ENCODE measurements around the gene RHOV.
A peak's percentile ranks its signal among the peaks of the same experiment; 100 is the strongest.

The RHOV gene

GRCh38 chr15:40889112-40889511 lies 15.1 kb upstream of the RHOV start:
- H3K27me3 ChIP-seq (ENCODE audit: low read depth, low read length), result no peaks in the 10 kb centered on the region
- no peak overlapping the region for H3K4me3 ChIP-seq (ENCODE audit: low read depth in 1 of 2, low read length in 2 of 2)
- no peaks in the 10 kb centered on the region for H3K36me3 ChIP-seq (ENCODE audit: control insufficient read depth in 1 of 2, insufficient read depth in 2 of 2, low read length in 2 of 2)
- no peaks in the 10 kb centered on the region for H3K9me3 ChIP-seq (ENCODE audit: control insufficient read depth in 1 of 2, low read length in 2 of 2)
- no peak overlapping the region for H3K27ac ChIP-seq (ENCODE audit: low read length)
- H3K4me1 ChIP-seq (ENCODE audit: control insufficient read depth in 1 of 2, insufficient read depth in 2 of 2, low read length in 2 of 2), result peaks cover 0 to 5% of the 10 kb centered on the region in 2 donors

DNA sequence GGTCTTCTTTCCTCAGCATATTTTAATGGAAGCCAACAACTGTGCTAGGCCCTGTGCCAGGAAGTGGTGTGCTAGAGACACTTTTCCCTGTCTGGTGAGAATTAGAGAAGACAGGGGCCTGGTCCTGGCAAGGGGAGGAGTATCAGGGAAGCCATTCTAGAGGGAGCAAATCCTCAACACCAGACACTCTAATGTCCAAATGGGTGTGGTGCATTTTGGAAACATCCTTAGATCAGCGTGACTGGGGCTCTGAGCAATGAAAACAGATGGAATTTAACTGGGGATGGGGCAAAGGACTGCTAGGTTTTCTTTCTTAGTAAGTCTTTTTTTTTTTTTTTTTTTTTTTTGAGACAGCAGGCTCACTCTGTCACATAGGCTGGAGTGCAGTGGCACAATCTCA lies 12.6 kb upstream of the RHOV start:
- no peak overlapping the region for H3K4me3 ChIP-seq (ENCODE audit: low read depth in 1 of 2, low read length in 2 of 2)
- H3K27ac ChIP-seq (ENCODE audit: low read length), result no peak overlapping the region
- H3K4me1 ChIP-seq (ENCODE audit: control insufficient read depth in 1 of 2, insufficient read depth in 2 of 2, low read length in 2 of 2), result no peaks in the 10 kb centered on the region
- H3K27me3 ChIP-seq (ENCODE audit: low read depth, low read length), result no peaks in the 10 kb centered on the region
- H3K9me3 ChIP-seq (ENCODE audit: control insufficient read depth in 1 of 2, low read length in 2 of 2), result peaks cover 0 to 2% of the 10 kb centered on the region in 2 donors
- H3K36me3 ChIP-seq (ENCODE audit: control insufficient read depth in 1 of 2, insufficient read depth in 2 of 2, low read length in 2 of 2), result no peaks in the 10 kb centered on the region

DNA sequence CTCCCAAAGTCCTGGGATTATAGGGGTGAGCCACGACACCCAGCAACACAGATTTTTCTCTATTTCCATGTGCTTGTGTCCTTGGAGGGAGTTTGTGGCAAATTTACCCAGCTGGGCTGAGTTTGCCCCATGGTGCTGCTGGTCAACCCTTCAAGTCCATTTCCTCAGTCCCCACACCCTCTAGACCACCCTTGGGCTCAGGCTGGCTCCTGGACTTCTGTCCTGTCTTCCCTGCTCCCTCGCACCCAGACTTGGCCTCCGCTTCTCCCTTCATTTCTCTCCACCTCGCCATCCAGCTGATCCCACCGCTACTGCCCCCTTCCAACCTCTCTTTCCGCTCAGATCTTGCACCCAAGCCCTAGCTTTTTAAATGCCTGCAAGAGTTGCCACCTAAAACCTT lies 7.3 kb upstream of the RHOV start:
- Histone ChIP-seq H3K9me3 (ENCODE audit: control insufficient read depth in 1 of 2, low read length in 2 of 2) (peaks cover 0 to 2% of the 10 kb centered on the region in 2 donors), H3K27ac (ENCODE audit: low read length) (no peak overlapping the region), H3K4me1 (ENCODE audit: control insufficient read depth in 1 of 2, insufficient read depth in 2 of 2, low read length in 2 of 2) (no peaks in the 10 kb centered on the region), H3K36me3 (ENCODE audit: control insufficient read depth in 1 of 2, insufficient read depth in 2 of 2, low read length in 2 of 2) (no peaks in the 10 kb centered on the region), H3K4me3 (ENCODE audit: low read depth in 1 of 2, low read length in 2 of 2) (no peak overlapping the region), H3K27me3 (ENCODE audit: low read depth, low read length) (no peaks in the 10 kb centered on the region)

DNA sequence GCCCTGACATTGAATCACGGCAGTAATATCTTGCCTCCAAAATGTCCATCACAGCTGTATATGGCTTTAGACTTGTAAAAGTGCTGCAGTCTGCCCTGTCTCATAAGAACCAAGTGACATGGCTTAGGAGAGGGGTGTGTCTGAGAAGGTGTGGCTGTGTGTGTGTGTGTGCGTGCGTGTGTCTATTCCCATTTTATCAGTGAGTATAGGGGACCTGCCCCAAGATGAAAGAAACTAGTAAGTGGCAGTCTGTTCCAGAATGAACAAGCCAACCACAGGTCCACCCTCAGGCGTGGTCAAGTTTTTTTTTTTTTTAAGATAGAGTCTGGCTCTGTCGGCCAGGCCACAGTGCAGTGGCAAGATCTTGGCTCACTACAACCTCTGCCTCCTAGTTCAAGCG lies 5.6 kb upstream of the RHOV start:
- H3K9me3 ChIP-seq (ENCODE audit: control insufficient read depth in 1 of 2, low read length in 2 of 2), result peaks cover 0 to 2% of the 10 kb centered on the region in 2 donors
- no peaks in the 10 kb centered on the region for H3K27me3 ChIP-seq (ENCODE audit: low read depth, low read length)
- no peaks in the 10 kb centered on the region for H3K4me1 ChIP-seq (ENCODE audit: control insufficient read depth in 1 of 2, insufficient read depth in 2 of 2, low read length in 2 of 2)
- no peak overlapping the region for H3K4me3 ChIP-seq (ENCODE audit: low read depth in 1 of 2, low read length in 2 of 2)
- H3K36me3 ChIP-seq (ENCODE audit: control insufficient read depth in 1 of 2, insufficient read depth in 2 of 2, low read length in 2 of 2), result no peaks in the 10 kb centered on the region
- no peak overlapping the region for H3K27ac ChIP-seq (ENCODE audit: low read length)

DNA sequence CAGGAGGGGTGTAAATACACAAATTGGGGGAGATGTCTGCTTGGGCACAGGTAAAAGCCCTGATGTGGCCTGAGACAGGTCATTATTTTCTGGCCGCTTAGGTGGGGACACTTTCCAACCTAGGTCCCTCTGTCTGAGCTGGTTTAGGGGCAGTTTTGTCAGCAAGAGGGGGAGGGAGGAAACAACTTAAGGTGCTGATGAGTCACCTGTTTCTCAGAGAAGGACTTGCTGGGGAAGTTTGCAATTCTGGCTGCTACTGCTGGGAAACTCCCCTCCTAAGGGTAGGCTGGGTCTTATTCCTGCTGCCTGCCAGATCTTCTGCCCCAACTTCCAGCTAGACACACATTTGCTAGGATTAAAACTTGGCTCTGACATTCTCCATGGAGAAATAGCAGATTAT lies 4.8 kb upstream of the RHOV start:
- no peaks in the 10 kb centered on the region for H3K36me3 ChIP-seq (ENCODE audit: control insufficient read depth in 1 of 2, insufficient read depth in 2 of 2, low read length in 2 of 2)
- no peak overlapping the region for H3K4me3 ChIP-seq (ENCODE audit: low read depth in 1 of 2, low read length in 2 of 2)
- no peak overlapping the region for H3K27ac ChIP-seq (ENCODE audit: low read length)
- H3K27me3 ChIP-seq (ENCODE audit: low read depth, low read length), result no peaks in the 10 kb centered on the region
- H3K4me1 ChIP-seq (ENCODE audit: control insufficient read depth in 1 of 2, insufficient read depth in 2 of 2, low read length in 2 of 2), result peaks cover 0 to 5% of the 10 kb centered on the region in 2 donors
- H3K9me3 ChIP-seq (ENCODE audit: control insufficient read depth in 1 of 2, low read length in 2 of 2), result peaks cover 0 to 2% of the 10 kb centered on the region in 2 donors

DNA sequence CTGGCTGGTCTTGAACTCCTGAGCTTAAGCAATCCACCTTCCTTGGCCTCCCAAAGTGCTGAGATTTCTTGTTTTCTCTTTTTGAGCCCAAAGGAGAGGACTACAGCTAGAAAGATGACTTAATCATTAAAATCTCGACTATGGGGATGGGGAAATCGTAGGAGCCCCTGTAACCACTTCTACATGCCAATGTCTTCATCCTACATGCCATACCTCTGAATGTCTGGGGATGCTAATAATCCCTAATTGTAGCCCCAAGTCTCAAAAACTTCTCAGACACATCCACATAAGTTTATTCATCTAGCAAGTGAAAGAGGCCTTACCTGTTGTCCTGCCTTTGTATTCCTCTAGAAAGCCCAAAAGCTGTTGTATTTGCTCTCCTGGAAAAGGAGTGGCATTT lies 3.7 kb upstream of the RHOV start:
- H3K9me3 ChIP-seq (ENCODE audit: control insufficient read depth in 1 of 2, low read length in 2 of 2), result no peaks in the 10 kb centered on the region

GRCh38 chr15:40875991-40876730 lies 2.1 kb upstream of the RHOV start:
- Histone ChIP-seq H3K4me1 (ENCODE audit: control insufficient read depth in 1 of 2, insufficient read depth in 2 of 2, low read length in 2 of 2) (peaks cover 0 to 10% of the 10 kb centered on the region in 2 donors), H3K27me3 (ENCODE audit: low read depth, low read length) (no peaks in the 10 kb centered on the region), H3K4me3 (ENCODE audit: low read depth in 1 of 2, low read length in 2 of 2) (no peak overlapping the region), H3K27ac (ENCODE audit: low read length) (no peak overlapping the region), H3K9me3 (ENCODE audit: control insufficient read depth in 1 of 2, low read length in 2 of 2) (no peaks in the 10 kb centered on the region), H3K36me3 (ENCODE audit: control insufficient read depth in 1 of 2, insufficient read depth in 2 of 2, low read length in 2 of 2) (no peaks in the 10 kb centered on the region)

More for the DNA sequence above, 3.7 kb upstream of the RHOV start:
- Histone ChIP-seq H3K4me1 (ENCODE audit: control insufficient read depth in 1 of 2, insufficient read depth in 2 of 2, low read length in 2 of 2) (peaks cover 0 to 10% of the 10 kb centered on the region in 2 donors), H3K27me3 (ENCODE audit: low read depth, low read length) (no peaks in the 10 kb centered on the region), H3K4me3 (ENCODE audit: low read depth in 1 of 2, low read length in 2 of 2) (no peak overlapping the region), H3K36me3 (ENCODE audit: control insufficient read depth in 1 of 2, insufficient read depth in 2 of 2, low read length in 2 of 2) (no peaks in the 10 kb centered on the region), H3K27ac (ENCODE audit: low read length) (no peak overlapping the region)

- Histone ChIP-seq H3K4me1 (ENCODE audit: control insufficient read depth in 1 of 2, insufficient read depth in 2 of 2, low read length in 2 of 2) (peaks cover 0 to 10% of the 10 kb centered on the region in 2 donors), H3K27me3 (ENCODE audit: low read depth, low read length) (no peaks in the 10 kb centered on the region), H3K4me3 (ENCODE audit: low read depth in 1 of 2, low read length in 2 of 2) (peak overlapping the region in 1 of 2 donors; percentile 78), H3K9me3 (ENCODE audit: control insufficient read depth in 1 of 2, low read length in 2 of 2) (no peaks in the 10 kb centered on the region), H3K36me3 (ENCODE audit: control insufficient read depth in 1 of 2, insufficient read depth in 2 of 2, low read length in 2 of 2) (no peaks in the 10 kb centered on the region), H3K27ac (ENCODE audit: low read length) (no peak overlapping the region)
These were observed 992 bp downstream of the RHOV start for GRCh38 chr15:40872791-40873693.

- H3K36me3 ChIP-seq (ENCODE audit: control insufficient read depth in 1 of 2, insufficient read depth in 2 of 2, low read length in 2 of 2), result no peaks in the 10 kb centered on the region
- H3K4me3 ChIP-seq (ENCODE audit: low read depth in 1 of 2, low read length in 2 of 2), result no peak overlapping the region
- no peak overlapping the region for H3K27ac ChIP-seq (ENCODE audit: low read length)
- no peaks in the 10 kb centered on the region for H3K27me3 ChIP-seq (ENCODE audit: low read depth, low read length)
- peaks cover 0 to 10% of the 10 kb centered on the region in 2 donors for H3K4me1 ChIP-seq (ENCODE audit: control insufficient read depth in 1 of 2, insufficient read depth in 2 of 2, low read length in 2 of 2)
- no peaks in the 10 kb centered on the region for H3K9me3 ChIP-seq (ENCODE audit: control insufficient read depth in 1 of 2, low read length in 2 of 2)
These were observed 2.1 kb downstream of the RHOV start for GRCh38 chr15:40871749-40872617.

DNA sequence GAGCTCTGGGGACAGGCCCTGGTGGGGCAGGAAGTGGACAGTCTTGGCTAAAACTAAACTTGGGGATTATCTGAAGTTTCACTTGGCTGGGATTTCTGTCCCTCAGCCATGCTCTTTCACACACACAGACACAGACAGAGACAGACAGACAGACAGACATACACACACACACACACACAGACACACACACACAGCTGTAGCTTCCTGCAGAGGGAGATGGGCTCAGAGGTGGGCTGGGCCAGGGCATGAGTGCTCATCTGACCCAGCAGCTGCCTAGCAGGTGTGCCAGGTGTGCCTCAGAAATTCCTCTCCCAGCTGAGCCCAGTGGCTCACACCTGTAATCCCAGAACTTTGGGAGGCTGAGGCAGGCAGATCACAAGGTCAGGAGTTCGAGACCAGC lies 3.3 kb downstream of the RHOV start:
- H3K9me3 ChIP-seq (ENCODE audit: control insufficient read depth in 1 of 2, low read length in 2 of 2), result no peaks in the 10 kb centered on the region
- H3K27me3 ChIP-seq (ENCODE audit: low read depth, low read length), result no peaks in the 10 kb centered on the region
- H3K27ac ChIP-seq (ENCODE audit: low read length), result no peak overlapping the region
- H3K4me3 ChIP-seq (ENCODE audit: low read depth in 1 of 2, low read length in 2 of 2), result no peak overlapping the region
- H3K36me3 ChIP-seq (ENCODE audit: control insufficient read depth in 1 of 2, insufficient read depth in 2 of 2, low read length in 2 of 2), result no peaks in the 10 kb centered on the region
- peaks cover 0 to 10% of the 10 kb centered on the region in 2 donors for H3K4me1 ChIP-seq (ENCODE audit: control insufficient read depth in 1 of 2, insufficient read depth in 2 of 2, low read length in 2 of 2)

DNA sequence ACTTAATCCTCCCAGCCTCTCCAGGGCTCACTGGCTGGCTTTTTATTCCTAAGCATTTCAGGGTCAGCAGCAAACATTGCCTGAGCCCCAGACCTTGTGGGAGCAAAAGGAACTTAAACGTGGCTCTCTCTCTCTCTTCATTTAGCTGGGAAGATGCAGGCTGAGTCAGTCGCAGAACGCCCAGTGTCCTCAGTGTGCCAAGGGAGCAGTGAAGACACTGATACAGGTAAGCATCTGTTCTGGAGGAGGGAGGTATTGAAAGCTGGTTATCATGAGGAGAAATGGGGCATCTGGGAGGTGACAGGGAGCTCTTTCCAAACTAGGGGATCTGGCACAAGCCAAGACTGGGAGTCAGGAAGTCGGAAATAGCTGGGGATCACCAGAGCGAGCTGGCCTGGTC lies 4.3 kb downstream of the RHOV start:
- Histone ChIP-seq H3K4me1 (ENCODE audit: control insufficient read depth in 1 of 2, insufficient read depth in 2 of 2, low read length in 2 of 2) (peaks cover 0 to 10% of the 10 kb centered on the region in 2 donors), H3K9me3 (ENCODE audit: control insufficient read depth in 1 of 2, low read length in 2 of 2) (no peaks in the 10 kb centered on the region), H3K27me3 (ENCODE audit: low read depth, low read length) (no peaks in the 10 kb centered on the region), H3K27ac (ENCODE audit: low read length) (no peak overlapping the region), H3K4me3 (ENCODE audit: low read depth in 1 of 2, low read length in 2 of 2) (no peak overlapping the region), H3K36me3 (ENCODE audit: control insufficient read depth in 1 of 2, insufficient read depth in 2 of 2, low read length in 2 of 2) (no peaks in the 10 kb centered on the region)

Measured in muscle layer of duodenum (tissue), 2 donors.